Keratinocyte (primary cell): ENCODE data around the gene SLC1A2. TPM values are rescaled to one million over a fixed set of nuclear protein-coding genes. Genes with fewer than 3 reads are reported as not detected.

Experiments used
- DNase-seq: peaks from one replicate; pipeline ENCODE4 v3.0.0-alpha.2; 2011; ENCODE audit warnings: low read depth, missing footprints, low spot score
- FAIRE-seq: peaks from 2 replicates; lab custom pipeline; 2011; peaks lifted over from hg19 to GRCh38; lab: Jason Lieb, UNC
- H2AFZ ChIP-seq: 2 replicates; pipeline ENCODE4 v1.6.0; 2012; ENCODE audit warnings: low read length, control low read depth, inconsistent platforms; ENCODE audit not compliant: control insufficient read depth
- H3K27ac ChIP-seq: 2 replicates; pipeline ENCODE4 v1.5.1; 2011; ENCODE audit warnings: low read length; ENCODE audit not compliant: control insufficient read depth, insufficient read depth
- H3K27me3 ChIP-seq: 3 replicates; pipeline ENCODE4 v1.6.0; 2011; ENCODE audit warnings: low read length; ENCODE audit not compliant: control insufficient read depth, insufficient read depth; ENCODE audit errors: extremely low read depth
- H3K36me3 ChIP-seq, 2 experiments: 2 replicates in 1 of 2; 3 replicates in 1 of 2; pipeline ENCODE4 v1.5.1; 2011; ENCODE audit warnings: low read length in 2 of 2, mild to moderate bottlenecking in 1 of 2; ENCODE audit not compliant: control insufficient read depth in 2 of 2, insufficient read depth in 2 of 2; ENCODE audit errors: extremely low read depth in 1 of 2
- H3K4me1 ChIP-seq: 3 replicates; pipeline ENCODE4 v1.5.1; 2011; ENCODE audit warnings: low read length; ENCODE audit not compliant: control insufficient read depth, insufficient read depth; ENCODE audit errors: extremely low read depth
- H3K4me2 ChIP-seq: 3 replicates; pipeline ENCODE4 v1.6.0; 2011; ENCODE audit warnings: low read depth, low read length; ENCODE audit not compliant: control insufficient read depth, insufficient read depth; ENCODE audit errors: extremely low read depth
- H3K4me3 ChIP-seq, 3 experiments: fragments of 200-600 bp in 1 of 3; sonication (generic) in 1 of 3; 2 replicates in 2 of 3; 3 replicates in 1 of 3; pipeline ENCODE4 v1.5.1; 2011 to 2016; ENCODE audit warnings: low read length in 3 of 3, mild to moderate bottlenecking in 3 of 3, control low read depth in 2 of 3, inconsistent platforms in 1 of 3, low read depth in 1 of 3, mixed read lengths in 1 of 3, mixed run types in 1 of 3, moderate library complexity in 1 of 3; ENCODE audit not compliant: control insufficient read depth in 2 of 3, insufficient read depth in 2 of 3; ENCODE audit errors: extremely low read depth in 1 of 3
- H3K79me2 ChIP-seq: 2 replicates; pipeline ENCODE4 v1.6.0; 2012; ENCODE audit warnings: low read length; ENCODE audit not compliant: control insufficient read depth, insufficient read depth
- H3K9ac ChIP-seq: 3 replicates; pipeline ENCODE4 v1.6.0; 2011; ENCODE audit warnings: low read length; ENCODE audit not compliant: control insufficient read depth, insufficient read depth; ENCODE audit errors: extremely low read depth
- H3K9me1 ChIP-seq: 3 replicates; pipeline ENCODE4 v1.6.0; 2011; ENCODE audit warnings: low read length; ENCODE audit not compliant: control insufficient read depth, insufficient read depth; ENCODE audit errors: extremely low read depth
- H3K9me3 ChIP-seq: 2 replicates; pipeline ENCODE4 v1.5.1; 2012; ENCODE audit warnings: low read depth, low read length; ENCODE audit not compliant: control insufficient read depth
- H4K20me1 ChIP-seq: 3 replicates; pipeline ENCODE4 v1.6.0; 2011; ENCODE audit warnings: low read length; ENCODE audit not compliant: control insufficient read depth, insufficient read depth; ENCODE audit errors: extremely low read depth
- CTCF ChIP-seq, 3 experiments: IDR thresholded peaks in 1 of 3; conservative IDR thresholded peaks in 1 of 3; optimal IDR thresholded peaks in 1 of 3; 2 replicates in 2 of 3; 3 replicates in 1 of 3; pipeline versions ENCODE3 to v1.5.1; 2011; ENCODE audit warnings: low read length in 3 of 3, mild to moderate bottlenecking in 3 of 3, moderate library complexity in 2 of 3, control low read depth in 1 of 3, inconsistent platforms in 1 of 3; ENCODE audit not compliant: insufficient read depth in 2 of 3; ENCODE audit errors: extremely low read depth in 1 of 3
- EZH2 ChIP-seq: IDR thresholded peaks from one replicate; pipeline ENCODE4 v1.6.1; 2012; ENCODE audit warnings: inconsistent platforms, mild to moderate bottlenecking, low read length, moderate library complexity
- dilution Hi-C: fragments of 300-500 bp; cut with MboI; formaldehyde crosslinking; loops from one replicate; pipeline ENCODE4 v1.7.0; 2020; ENCODE audit warnings: low sequenced_read_pairs; ENCODE audit not compliant: extremely low pct_ligation_motif_present
- polyA plus RNA-seq, 5 experiments: library from polyadenylated mRNA; depleted of rRNA in 3 of 5; stranded (reverse) in 3 of 5; stranded (forward) in 1 of 5; unstranded in 1 of 5; fragments of >200 nt; gene quantifications; 1 replicate in 1 of 5; 2 replicates in 3 of 5; 3 replicates in 1 of 5; pipeline versions ENCODE4 v1.2.1 to v1.2.3, GENCODE V29; 2011 to 2012; ENCODE audit warnings: missing spikeins in 2 of 5, low read depth in 1 of 5, low replicate concordance in 1 of 5

The SLC1A2 gene
- polyA plus RNA-seq, 1 donor (not counting 4 experiments of a cell fraction or from before 2014, with no cell fraction given): under 0.01 TPM

GRCh38 chr11:35275786-35276170, 143.6 kb downstream of the SLC1A2 start:
- Histone ChIP-seq H3K79me2 (no peaks in the 10 kb centered on the region), H3K27ac (peak overlapping the region; percentile 74), H3K9me3 (no peaks in the 10 kb centered on the region), H3K9me1 (no peaks in the 10 kb centered on the region), H3K4me2 (peak overlapping the region; percentile 11), H3K9ac (peak overlapping the region; percentile 20), H3K36me3 (no peaks in the 10 kb centered on the region), H3K4me3 (no peak overlapping the region), H2AFZ (peak overlapping the region; percentile 14), H3K27me3 (no peaks in the 10 kb centered on the region), H4K20me1 (no peaks in the 10 kb centered on the region), H3K4me1 (peaks cover 28% of the 10 kb centered on the region)
- dilution Hi-C loops: no loop called here
- no peak for DNase-seq
- no peak for FAIRE-seq
- TF ChIP-seq EZH2: no peak
- TF ChIP-seq CTCF (optimal IDR thresholded peaks at IDR 0.05 in 1 of 3, IDR thresholded peaks at IDR 0.05 in 1 of 3, conservative IDR thresholded peaks at IDR 0.05 in 1 of 3; ENCODE audit: extremely low read depth in 1 of 3, insufficient read depth in 2 of 3, low read length in 3 of 3): no peak

DNA sequence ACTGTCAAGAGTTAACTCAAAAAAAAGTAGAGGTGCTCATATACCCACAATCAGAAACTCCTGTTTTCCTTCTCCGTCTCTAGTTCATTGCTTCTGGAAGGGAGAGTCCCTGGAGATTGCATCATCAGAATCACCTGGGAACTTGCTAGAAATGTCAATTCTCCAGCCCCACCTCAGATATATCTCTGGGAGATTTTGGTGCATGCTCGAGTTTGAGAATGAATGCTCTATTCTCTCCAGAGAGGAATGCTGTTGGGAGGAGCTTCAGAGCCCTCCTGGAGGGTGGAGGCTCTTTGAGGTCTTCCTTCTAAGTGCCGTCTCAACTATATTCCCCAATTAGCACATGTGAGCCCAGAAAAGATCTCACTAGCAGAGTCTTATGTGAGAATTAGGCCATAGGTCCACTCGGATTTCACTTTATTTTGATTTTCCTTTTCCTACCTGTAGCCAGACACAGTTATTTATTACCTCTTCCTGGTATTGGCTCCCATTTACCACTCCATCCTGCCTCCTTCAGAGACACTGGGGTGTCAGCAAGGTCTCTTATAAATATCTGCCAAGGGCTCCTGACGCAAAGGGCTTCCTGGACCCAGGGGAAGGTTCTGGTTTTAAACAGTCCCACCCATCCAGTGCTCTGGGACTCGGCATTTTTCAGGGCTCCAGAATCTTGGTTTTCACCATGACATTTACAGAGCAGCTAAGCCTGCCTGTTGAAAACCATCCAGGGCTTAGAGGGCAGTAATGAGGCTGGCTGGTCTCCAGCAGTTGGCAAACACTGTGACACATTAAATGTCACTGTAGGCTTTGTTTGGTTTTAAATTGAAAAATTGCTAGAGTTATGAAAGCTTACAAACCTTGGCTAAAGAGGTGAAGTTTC, 144.2 kb downstream of the SLC1A2 start:
- Histone ChIP-seq H3K27me3 (no peaks in the 10 kb centered on the region), H3K27ac (peak overlapping the region; percentile 74), H3K79me2 (no peaks in the 10 kb centered on the region), H3K9me1 (no peaks in the 10 kb centered on the region), H3K4me1 (peaks cover 28% of the 10 kb centered on the region), H4K20me1 (no peaks in the 10 kb centered on the region), H3K4me3 (no peak overlapping the region), H3K9ac (no peak overlapping the region), H3K4me2 (peak overlapping the region; percentile 55), H3K9me3 (no peaks in the 10 kb centered on the region), H2AFZ (peak overlapping the region; percentile 38), H3K36me3 (no peaks in the 10 kb centered on the region)
- dilution Hi-C loops: no loop called here
- FAIRE-seq (no peak), DNase-seq (no peak)
- TF ChIP-seq EZH2: no peak
- TF ChIP-seq CTCF (optimal IDR thresholded peaks at IDR 0.05 in 1 of 3, IDR thresholded peaks at IDR 0.05 in 1 of 3, conservative IDR thresholded peaks at IDR 0.05 in 1 of 3; ENCODE audit: extremely low read depth in 1 of 3, insufficient read depth in 2 of 3, low read length in 3 of 3): peak in 2 of 3 experiments; percentile 7 to 27
